Left ventricle myocardium inferior (tissue), 1 donor: Measurements from ENCODE around the gene HIVEP2. TPM values are rescaled to one million over a fixed set of nuclear protein-coding genes. Genes with fewer than 3 reads are reported as not detected.

Source experiments
- DNase-seq: peaks from one replicate; pipeline ENCODE4 v3.0.0-alpha.2; 2020
- H3K27ac ChIP-seq: fragments of 200-600 bp; replicated peaks from 2 replicates; pipeline ENCODE4 v1.8.0; 2021
- H3K27me3 ChIP-seq: fragments of 200-600 bp; 2 replicates; pipeline ENCODE4 v1.8.0; 2021; ENCODE audit warnings: low read depth
- H3K36me3 ChIP-seq: fragments of 200-600 bp; 2 replicates; pipeline ENCODE4 v1.8.0; 2021
- H3K4me1 ChIP-seq: fragments of 200-600 bp; 2 replicates; pipeline ENCODE4 v1.8.0; 2021
- H3K4me3 ChIP-seq: fragments of 200-600 bp; 2 replicates; pipeline ENCODE4 v1.8.0; 2021; ENCODE audit warnings: mild to moderate bottlenecking, moderate library complexity
- H3K9me3 ChIP-seq: fragments of 200-600 bp; replicated peaks from 2 replicates; pipeline ENCODE4 v1.8.0; 2021
- CTCF ChIP-seq: fragments of 200-600 bp; IDR thresholded peaks from 2 replicates; pipeline ENCODE4 v1.8.0; 2021; ENCODE audit warnings: antibody characterized with exemption, mild to moderate bottlenecking, borderline replicate concordance
- intact Hi-C: fragments of 100-400 bp; cut with micrococcal nuclease; formaldehyde crosslinking; loops from one replicate; pipeline ENCODE4 v1.11.0; 2022
- total RNA-seq: library from RNA; stranded (reverse); fragmentation: NEBNext Ultra II Directional; extraction: Animal tissue kit (Norgen Biotek cat#: 25700); gene quantifications from one replicate; pipeline ENCODE4 v1.2.1, GENCODE V29; 2021
- donor health status: DM: no; HTN: yes; CAD: no; lungs with severe emphysema.

HIVEP2 gene
- total RNA-seq, 1 donor from 2014 or later, result 16.2 TPM

- H3K36me3 ChIP-seq, result no peaks in the 10 kb centered on the region
- H3K27ac ChIP-seq, result peak overlapping the region; percentile 50
- DNase-seq, result peak; percentile 40
- H3K4me1 ChIP-seq, result peaks cover 59% of the 10 kb centered on the region
- H3K9me3 ChIP-seq, result no peaks in the 10 kb centered on the region
- H3K27me3 ChIP-seq, result no peaks in the 10 kb centered on the region
- TF ChIP-seq CTCF, result no peak
- no peak overlapping the region for H3K4me3 ChIP-seq
- intact Hi-C loops, result no loop called here
Measured at GRCh38 chr6:142827369-142827768, 117.6 kb downstream of the HIVEP2 start.

- no peak for DNase-seq
- Histone ChIP-seq H3K27ac (no peak overlapping the region), H3K36me3 (no peaks in the 10 kb centered on the region), H3K4me3 (no peak overlapping the region), H3K27me3 (no peaks in the 10 kb centered on the region), H3K4me1 (peaks cover 71% of the 10 kb centered on the region), H3K9me3 (no peaks in the 10 kb centered on the region)
- no peak for TF ChIP-seq CTCF
- intact Hi-C loops, result no loop called here
Measured at GRCh38 chr6:142825760-142826159, 119.2 kb downstream of the HIVEP2 start.

GRCh38 chr6:142824426-142824825 is 120.5 kb downstream of the HIVEP2 start:
- intact Hi-C loops, result no loop called here
- peak overlapping the region; percentile 23 for H3K27ac ChIP-seq

DNA sequence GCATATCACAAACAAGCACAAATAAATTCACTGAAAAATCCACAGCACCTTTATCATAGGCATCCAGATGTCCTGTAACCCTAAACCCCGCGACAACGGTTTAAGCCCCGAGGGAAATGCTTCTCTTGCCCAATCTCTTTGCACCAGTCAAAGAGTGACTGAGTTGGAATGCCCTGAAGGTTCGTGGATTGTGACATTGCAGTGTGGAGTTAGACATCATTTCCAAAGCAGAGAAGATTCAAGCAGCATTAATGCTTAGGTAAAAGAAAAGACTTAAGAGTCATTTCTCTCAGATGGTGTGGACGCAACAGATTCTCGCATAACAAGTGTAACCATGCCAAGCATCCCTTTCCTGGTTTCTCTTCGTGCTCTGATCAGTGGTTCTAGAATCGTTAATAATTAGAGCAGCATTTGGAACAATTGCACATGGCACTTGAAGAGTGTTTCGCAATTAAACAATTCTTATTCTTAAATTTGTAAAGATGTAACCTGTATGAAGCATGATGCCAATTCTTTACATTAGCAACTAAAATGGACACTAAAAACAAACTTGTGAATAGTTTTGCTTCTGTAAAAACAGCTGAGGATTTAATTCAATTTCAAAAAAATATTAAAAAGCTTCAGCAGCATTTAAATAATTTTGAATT is 121.6 kb downstream of the HIVEP2 start:
- H3K4me3 ChIP-seq, result no peak overlapping the region
- intact Hi-C loops, result no loop called here
- no peak for TF ChIP-seq CTCF
- no peaks in the 10 kb centered on the region for H3K36me3 ChIP-seq
- peaks cover 77% of the 10 kb centered on the region for H3K4me1 ChIP-seq
- no peak overlapping the region for H3K27ac ChIP-seq
- H3K9me3 ChIP-seq, result no peaks in the 10 kb centered on the region
- no peak for DNase-seq
- H3K27me3 ChIP-seq, result no peaks in the 10 kb centered on the region

More at GRCh38 chr6:142824426-142824825, 120.5 kb downstream of the HIVEP2 start:
- Histone ChIP-seq H3K9me3 (no peaks in the 10 kb centered on the region), H3K27me3 (no peaks in the 10 kb centered on the region), H3K36me3 (no peaks in the 10 kb centered on the region), H3K4me1 (peaks cover 71% of the 10 kb centered on the region), H3K4me3 (no peak overlapping the region)
- TF ChIP-seq CTCF, result no peak
- no peak for DNase-seq

- intact Hi-C loops, result no loop called here
- Histone ChIP-seq H3K9me3 (no peaks in the 10 kb centered on the region), H3K27me3 (no peaks in the 10 kb centered on the region), H3K4me3 (no peak overlapping the region), H3K4me1 (peaks cover 75% of the 10 kb centered on the region), H3K36me3 (no peaks in the 10 kb centered on the region), H3K27ac (no peak overlapping the region)
- no peak for DNase-seq
- TF ChIP-seq CTCF, result peak; percentile 23
Measured at GRCh38 chr6:142822842-142823241, 122.1 kb downstream of the HIVEP2 start.
